Left renal pelvis (tissue), 4 donors: ENCODE measurements around the gene FOCAD. TPM values are rescaled to one million over a fixed set of nuclear protein-coding genes. Genes with fewer than 3 reads are reported as not detected.

Experiments used
- DNase-seq, 4 donors: peaks; one replicate each; pipeline ENCODE4 v3.0.0-alpha.2; 2013; ENCODE audit warnings: low read depth in 4 of 4, low spot score in 3 of 4
- polyA plus RNA-seq, 4 donors: library from polyadenylated mRNA; unstranded; fragments of 120-200 nt; gene quantifications; one replicate each; pipeline ENCODE4 v1.2.1, GENCODE V29; 2013; ENCODE audit not compliant: insufficient read length in 4 of 4

Gene FOCAD
- polyA plus RNA-seq, 4 donors = 19.1 to 31.6 (median 29.3) TPM

- no peak for DNase-seq
Observed at GRCh38 chr9:20788526-20789451, 104.7 kb downstream of the FOCAD start.

- no peak for DNase-seq
Observed at GRCh38 chr9:20790721-20791120, 106.7 kb downstream of the FOCAD start.

GRCh38 chr9:20791682-20792081 is 107.6 kb downstream of the FOCAD start:
- no peak for DNase-seq

- no peak for DNase-seq
Observed at GRCh38 chr9:20804489-20805250, 120.6 kb downstream of the FOCAD start.

- no peak for DNase-seq
Observed at GRCh38 chr9:20805766-20806165, 121.7 kb downstream of the FOCAD start.

GRCh38 chr9:20808002-20808401 is 123.9 kb downstream of the FOCAD start:
- no peak for DNase-seq

- DNase-seq = no peak
Observed at GRCh38 chr9:20811872-20812271, 127.8 kb downstream of the FOCAD start.

- no peak for DNase-seq
Observed at GRCh38 chr9:20815923-20816703, 132.1 kb downstream of the FOCAD start.

GRCh38 chr9:20823051-20823450 is 139.0 kb downstream of the FOCAD start:
- DNase-seq = no peak

- DNase-seq = no peak
Observed at GRCh38 chr9:20831028-20831427, 147.0 kb downstream of the FOCAD start.

GRCh38 chr9:20832775-20833174 is 148.7 kb downstream of the FOCAD start:
- no peak for DNase-seq

GRCh38 chr9:20835377-20836286 is 151.6 kb downstream of the FOCAD start:
- DNase-seq = no peak

GRCh38 chr9:20837166-20837565 is 153.1 kb downstream of the FOCAD start:
- no peak for DNase-seq

GRCh38 chr9:20838218-20838617 is 154.2 kb downstream of the FOCAD start:
- no peak for DNase-seq

- no peak for DNase-seq
Observed at GRCh38 chr9:20844916-20845315, 160.9 kb downstream of the FOCAD start.

- no peak for DNase-seq
Observed at GRCh38 chr9:20848490-20848889, 164.4 kb downstream of the FOCAD start.

GRCh38 chr9:20853866-20854265 is 169.8 kb downstream of the FOCAD start:
- DNase-seq = no peak

GRCh38 chr9:20854444-20854843 is 170.4 kb downstream of the FOCAD start:
- DNase-seq = no peak

GRCh38 chr9:20863945-20864344 is 179.9 kb downstream of the FOCAD start:
- DNase-seq = no peak

GRCh38 chr9:20865347-20865746 is 181.3 kb downstream of the FOCAD start:
- DNase-seq = no peak
